Spleen (tissue), 7 donors: ENCODE measurements around the gene NFIB.

ENCODE experiments used
- CTCF ChIP-seq, 11 experiments: fragments of 200-600 bp in 7 of 11; fragments of 450-650 bp in 4 of 11; sonication (generic) in 4 of 11; IDR thresholded peaks in 8 of 11; conservative IDR thresholded peaks in 3 of 11; 1 replicate in 7 of 11; 2 replicates in 4 of 11; pipeline versions ENCODE4 v1.4.0 to v1.8.0; 2016 to 2021; ENCODE audit warnings: antibody characterized with exemption in 11 of 11, inconsistent platforms in 4 of 11, mild to moderate bottlenecking in 1 of 11
- POLR2A ChIP-seq, 3 donors: fragments of 450-650 bp; IDR thresholded peaks; one replicate each; pipeline ENCODE4 v1.5.1; 2017; ENCODE audit warnings: antibody characterized with exemption in 3 of 3, mild to moderate bottlenecking in 1 of 3
- donor health status: DM: no; HTN: no; CAD: no; lungs with moderate emphysema.
- donor health status: DM: no; HTN: no; CAD: no.
- donor health status: DM: no; HTN: no; CAD: no.

GRCh38 chr9:14340994-14341393 is 27.1 kb upstream of the NFIB start:
- TF ChIP-seq CTCF (IDR thresholded peaks at IDR 0.05 in 8 of 11, conservative IDR thresholded peaks at IDR 0.05 in 3 of 11), result no peak
- TF ChIP-seq POLR2A (IDR thresholded peaks at IDR 0.05), result no peak
